Loucy (cell line): ENCODE results near the gene CELSR2.

Experiments used
- H2AFZ ChIP-seq: fragments of 200-600 bp; sonication (generic); 2 replicates; pipeline ENCODE4 v1.6.0; 2016; ENCODE audit warnings: antibody characterized with exemption, mild to moderate bottlenecking, low read length, moderate library complexity
- H3F3A ChIP-seq: fragments of 200-600 bp; 2 replicates; pipeline ENCODE4 v1.6.0; 2016; ENCODE audit warnings: antibody characterized with exemption, low read depth, mild to moderate bottlenecking
- H3K27me3 ChIP-seq: fragments of 200-600 bp; sonication (generic); 2 replicates; pipeline ENCODE4 v1.6.1; 2014; ENCODE audit warnings: low read length, mild to moderate bottlenecking; ENCODE audit not compliant: insufficient read depth, poor library complexity, severe bottlenecking
- H3K36me3 ChIP-seq: fragments of 200-600 bp; sonication (generic); 2 replicates; pipeline ENCODE4 v1.6.1; 2016; ENCODE audit warnings: low read length; ENCODE audit not compliant: insufficient read depth
- H3K4me1 ChIP-seq: fragments of 200-600 bp; sonication (generic); 2 replicates; pipeline ENCODE4 v1.5.1; 2014; ENCODE audit warnings: low read length, mild to moderate bottlenecking; ENCODE audit not compliant: insufficient read depth, poor library complexity, severe bottlenecking
- H3K4me2 ChIP-seq: fragments of 200-600 bp; sonication (generic); 2 replicates; pipeline ENCODE4 v1.6.0; 2014; ENCODE audit warnings: antibody characterized with exemption, low read length, low read depth, mild to moderate bottlenecking; ENCODE audit not compliant: poor library complexity, severe bottlenecking
- H3K4me3 ChIP-seq: fragments of 200-600 bp; sonication (generic); 2 replicates; pipeline ENCODE4 v1.5.1; 2014; ENCODE audit warnings: low read length, mild to moderate bottlenecking, mixed read lengths; ENCODE audit not compliant: poor library complexity, severe bottlenecking
- H3K79me2 ChIP-seq: fragments of 200-600 bp; sonication (generic); 2 replicates; pipeline ENCODE4 v1.6.1; 2014; ENCODE audit warnings: low read length; ENCODE audit not compliant: insufficient read depth
- H3K9ac ChIP-seq: fragments of 200-600 bp; sonication (generic); 2 replicates; pipeline ENCODE4 v1.6.0; 2014; ENCODE audit warnings: mild to moderate bottlenecking, low read depth, low read length, moderate library complexity; ENCODE audit not compliant: poor library complexity, severe bottlenecking
- H3K9me2 ChIP-seq: fragments of 200-600 bp; sonication (generic); replicated peaks from 2 replicates; pipeline ENCODE4 v1.6.1; 2016; ENCODE audit warnings: low read depth, low read length, mixed read lengths
- H3K9me3 ChIP-seq: fragments of 200-600 bp; sonication (generic); 2 replicates; pipeline ENCODE4 v1.6.1; 2014; ENCODE audit warnings: mild to moderate bottlenecking, antibody characterized with exemption, low read length, low read depth; ENCODE audit not compliant: insufficient read depth
- H4K20me1 ChIP-seq: fragments of 200-600 bp; sonication (generic); 2 replicates; pipeline ENCODE4 v1.6.0; 2014; ENCODE audit warnings: antibody characterized with exemption, low read length, mild to moderate bottlenecking; ENCODE audit not compliant: insufficient read depth, poor library complexity, severe bottlenecking
- EZH2phosphoT487 ChIP-seq: fragments of 200-600 bp; IDR thresholded peaks from 2 replicates; pipeline ENCODE4 v1.6.1; 2018; ENCODE audit warnings: antibody characterized with exemption, mild to moderate bottlenecking, moderate library complexity, borderline replicate concordance
- TF ChIP-seq, protein P1 (sequence below): fragments of 200-600 bp; sonication (generic); conservative IDR thresholded peaks from 2 replicates; pipeline ENCODE4 v1.5.1; 2014; ENCODE audit warnings: mild to moderate bottlenecking, antibody characterized with exemption, low read length

CELSR2 gene

GRCh38 chr1:109265741-109266330 is 16.5 kb downstream of the CELSR2 start:
- H3K36me3 ChIP-seq: no peaks in the 10 kb centered on the region
- H3K79me2 ChIP-seq: no peaks in the 10 kb centered on the region
- H3K9me2 ChIP-seq: no peaks in the 10 kb centered on the region
- H4K20me1 ChIP-seq: no peaks in the 10 kb centered on the region
- no peaks in the 10 kb centered on the region for H3K4me1 ChIP-seq
- no peak for TF ChIP-seq EZH2phosphoT487
- TF ChIP-seq, protein P1, sequence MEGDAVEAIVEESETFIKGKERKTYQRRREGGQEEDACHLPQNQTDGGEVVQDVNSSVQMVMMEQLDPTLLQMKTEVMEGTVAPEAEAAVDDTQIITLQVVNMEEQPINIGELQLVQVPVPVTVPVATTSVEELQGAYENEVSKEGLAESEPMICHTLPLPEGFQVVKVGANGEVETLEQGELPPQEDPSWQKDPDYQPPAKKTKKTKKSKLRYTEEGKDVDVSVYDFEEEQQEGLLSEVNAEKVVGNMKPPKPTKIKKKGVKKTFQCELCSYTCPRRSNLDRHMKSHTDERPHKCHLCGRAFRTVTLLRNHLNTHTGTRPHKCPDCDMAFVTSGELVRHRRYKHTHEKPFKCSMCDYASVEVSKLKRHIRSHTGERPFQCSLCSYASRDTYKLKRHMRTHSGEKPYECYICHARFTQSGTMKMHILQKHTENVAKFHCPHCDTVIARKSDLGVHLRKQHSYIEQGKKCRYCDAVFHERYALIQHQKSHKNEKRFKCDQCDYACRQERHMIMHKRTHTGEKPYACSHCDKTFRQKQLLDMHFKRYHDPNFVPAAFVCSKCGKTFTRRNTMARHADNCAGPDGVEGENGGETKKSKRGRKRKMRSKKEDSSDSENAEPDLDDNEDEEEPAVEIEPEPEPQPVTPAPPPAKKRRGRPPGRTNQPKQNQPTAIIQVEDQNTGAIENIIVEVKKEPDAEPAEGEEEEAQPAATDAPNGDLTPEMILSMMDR: no peak
- no peaks in the 10 kb centered on the region for H3K9me3 ChIP-seq
- H3K9ac ChIP-seq: no peak overlapping the region
- no peak overlapping the region for H3K4me2 ChIP-seq
- H3K4me3 ChIP-seq: no peak overlapping the region
- no peaks in the 10 kb centered on the region for H3K27me3 ChIP-seq
- H3F3A ChIP-seq: no peaks in the 10 kb centered on the region
- no peak overlapping the region for H2AFZ ChIP-seq

DNA sequence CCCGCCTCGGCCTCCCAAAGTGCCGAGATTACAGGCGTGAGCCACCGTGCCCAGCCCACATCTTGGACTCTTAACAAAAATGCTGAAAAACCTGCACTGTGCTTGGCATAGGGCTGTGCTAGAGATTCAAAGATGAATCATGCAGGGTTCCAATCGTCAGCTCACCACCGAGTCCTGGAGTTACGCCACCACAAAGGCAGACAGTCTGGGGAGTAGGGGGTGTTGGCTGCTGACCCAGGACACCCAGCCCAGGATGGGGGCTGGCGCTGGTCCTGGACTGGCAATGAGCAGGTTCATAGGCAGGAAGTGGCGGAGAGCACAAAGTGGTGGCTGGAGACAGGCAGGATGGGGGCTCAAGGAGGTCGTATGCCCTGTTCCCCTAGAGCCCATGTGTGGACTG is 17.6 kb downstream of the CELSR2 start:
- Histone ChIP-seq H3K79me2 (no peaks in the 10 kb centered on the region), H3K9me2 (no peaks in the 10 kb centered on the region), H2AFZ (no peak overlapping the region), H3K9me3 (no peaks in the 10 kb centered on the region), H3K4me1 (no peaks in the 10 kb centered on the region), H3K9ac (no peak overlapping the region), H3K4me3 (no peak overlapping the region), H3K4me2 (no peak overlapping the region), H3K36me3 (no peaks in the 10 kb centered on the region), H4K20me1 (no peaks in the 10 kb centered on the region), H3K27me3 (no peaks in the 10 kb centered on the region), H3F3A (no peaks in the 10 kb centered on the region)
- TF ChIP-seq, protein P1: no peak
- TF ChIP-seq EZH2phosphoT487: no peak

GRCh38 chr1:109267743-109268300 is 18.5 kb downstream of the CELSR2 start:
- H3K36me3 ChIP-seq: no peaks in the 10 kb centered on the region

More at GRCh38 chr1:109267743-109268300, 18.5 kb downstream of the CELSR2 start:
- Histone ChIP-seq H3K27me3 (no peaks in the 10 kb centered on the region), H4K20me1 (no peaks in the 10 kb centered on the region), H3K4me3 (no peak overlapping the region), H3K9me3 (no peaks in the 10 kb centered on the region), H3K9ac (no peak overlapping the region), H3K4me1 (no peaks in the 10 kb centered on the region), H2AFZ (no peak overlapping the region), H3K4me2 (no peak overlapping the region), H3K79me2 (no peaks in the 10 kb centered on the region), H3K9me2 (no peaks in the 10 kb centered on the region), H3F3A (no peaks in the 10 kb centered on the region)
- TF ChIP-seq EZH2phosphoT487: no peak
- TF ChIP-seq, protein P1: no peak
